Measurements from ENCODE around the gene TMEM258.

TMEM258 gene

GRCh38 chr11:61763930-61764605, 28.3 kb downstream of the TMEM258 start:
- H3K4me1 ChIP-seq (ENCODE audit: control insufficient read depth, insufficient read depth, low read length), result no peaks in the 10 kb centered on the region
- no peak overlapping the region for H3K4me3 ChIP-seq (ENCODE audit: low read length in 2 of 2)
- H3K36me3 ChIP-seq (ENCODE audit: control insufficient read depth in 2 of 2, insufficient read depth in 2 of 2, low read length in 2 of 2), result no peaks in the 10 kb centered on the region
- H3K9me3 ChIP-seq (ENCODE audit: control insufficient read depth in 2 of 2, low read length in 2 of 2), result no peaks in the 10 kb centered on the region
- H3K9ac ChIP-seq (ENCODE audit: low read length in 2 of 2), result no peak overlapping the region
- H3K27ac ChIP-seq (ENCODE audit: low read length), result no peak overlapping the region
- H3K27me3 ChIP-seq (ENCODE audit: control insufficient read depth in 1 of 2, insufficient read depth in 2 of 2, low read length in 2 of 2), result peaks cover 4 to 9% of the 10 kb centered on the region in 2 donors

- no peak overlapping the region for H3K27ac ChIP-seq (ENCODE audit: low read length)
- H3K9me3 ChIP-seq (ENCODE audit: control insufficient read depth in 2 of 2, low read length in 2 of 2), result no peaks in the 10 kb centered on the region
- H3K4me1 ChIP-seq (ENCODE audit: control insufficient read depth, insufficient read depth, low read length), result no peaks in the 10 kb centered on the region
- no peaks in the 10 kb centered on the region for H3K36me3 ChIP-seq (ENCODE audit: control insufficient read depth in 2 of 2, insufficient read depth in 2 of 2, low read length in 2 of 2)
- no peak overlapping the region for H3K9ac ChIP-seq (ENCODE audit: low read length in 2 of 2)
- no peak overlapping the region for H3K4me3 ChIP-seq (ENCODE audit: low read length in 2 of 2)
- peaks cover 4 to 9% of the 10 kb centered on the region in 2 donors for H3K27me3 ChIP-seq (ENCODE audit: control insufficient read depth in 1 of 2, insufficient read depth in 2 of 2, low read length in 2 of 2)
Observed at GRCh38 chr11:61762798-61763197, 29.6 kb downstream of the TMEM258 start.

GRCh38 chr11:61762223-61762615, 30.2 kb downstream of the TMEM258 start:
- Histone ChIP-seq H3K36me3 (ENCODE audit: control insufficient read depth in 2 of 2, insufficient read depth in 2 of 2, low read length in 2 of 2) (no peaks in the 10 kb centered on the region), H3K9me3 (ENCODE audit: control insufficient read depth in 2 of 2, low read length in 2 of 2) (no peaks in the 10 kb centered on the region), H3K4me1 (ENCODE audit: control insufficient read depth, insufficient read depth, low read length) (no peaks in the 10 kb centered on the region), H3K4me3 (ENCODE audit: low read length in 2 of 2) (no peak overlapping the region), H3K27ac (ENCODE audit: low read length) (no peak overlapping the region), H3K9ac (ENCODE audit: low read length in 2 of 2) (no peak overlapping the region), H3K27me3 (ENCODE audit: control insufficient read depth in 1 of 2, insufficient read depth in 2 of 2, low read length in 2 of 2) (peaks cover 4 to 9% of the 10 kb centered on the region in 2 donors)

GRCh38 chr11:61761440-61762222, 30.8 kb downstream of the TMEM258 start:
- Histone ChIP-seq H3K36me3 (ENCODE audit: control insufficient read depth in 2 of 2, insufficient read depth in 2 of 2, low read length in 2 of 2) (no peaks in the 10 kb centered on the region), H3K27ac (ENCODE audit: low read length) (no peak overlapping the region), H3K9me3 (ENCODE audit: control insufficient read depth in 2 of 2, low read length in 2 of 2) (no peaks in the 10 kb centered on the region), H3K4me3 (ENCODE audit: low read length in 2 of 2) (no peak overlapping the region), H3K4me1 (ENCODE audit: control insufficient read depth, insufficient read depth, low read length) (no peaks in the 10 kb centered on the region), H3K27me3 (ENCODE audit: control insufficient read depth in 1 of 2, insufficient read depth in 2 of 2, low read length in 2 of 2) (peaks cover 4 to 9% of the 10 kb centered on the region in 2 donors), H3K9ac (ENCODE audit: low read length in 2 of 2) (no peak overlapping the region)

- Histone ChIP-seq H3K9me3 (ENCODE audit: control insufficient read depth in 2 of 2, low read length in 2 of 2) (no peaks in the 10 kb centered on the region), H3K36me3 (ENCODE audit: control insufficient read depth in 2 of 2, insufficient read depth in 2 of 2, low read length in 2 of 2) (no peaks in the 10 kb centered on the region), H3K4me3 (ENCODE audit: low read length in 2 of 2) (no peak overlapping the region), H3K9ac (ENCODE audit: low read length in 2 of 2) (no peak overlapping the region), H3K4me1 (ENCODE audit: control insufficient read depth, insufficient read depth, low read length) (no peaks in the 10 kb centered on the region), H3K27ac (ENCODE audit: low read length) (no peak overlapping the region), H3K27me3 (ENCODE audit: control insufficient read depth in 1 of 2, insufficient read depth in 2 of 2, low read length in 2 of 2) (peaks cover 4 to 9% of the 10 kb centered on the region in 2 donors)
Observed at GRCh38 chr11:61760946-61761345, 31.5 kb downstream of the TMEM258 start.

- Histone ChIP-seq H3K4me1 (ENCODE audit: control insufficient read depth, insufficient read depth, low read length) (peaks cover 5% of the 10 kb centered on the region), H3K9ac (ENCODE audit: low read length in 2 of 2) (no peak overlapping the region), H3K4me3 (ENCODE audit: low read length in 2 of 2) (no peak overlapping the region), H3K27ac (ENCODE audit: low read length) (no peak overlapping the region), H3K9me3 (ENCODE audit: control insufficient read depth in 2 of 2, low read length in 2 of 2) (no peaks in the 10 kb centered on the region), H3K36me3 (ENCODE audit: control insufficient read depth in 2 of 2, insufficient read depth in 2 of 2, low read length in 2 of 2) (no peaks in the 10 kb centered on the region), H3K27me3 (ENCODE audit: control insufficient read depth in 1 of 2, insufficient read depth in 2 of 2, low read length in 2 of 2) (peaks cover 12 to 16% of the 10 kb centered on the region in 2 donors)
Observed at GRCh38 chr11:61757213-61757862, 35.1 kb downstream of the TMEM258 start.

GRCh38 chr11:61756452-61757212, 35.8 kb downstream of the TMEM258 start:
- no peaks in the 10 kb centered on the region for H3K36me3 ChIP-seq (ENCODE audit: control insufficient read depth in 2 of 2, insufficient read depth in 2 of 2, low read length in 2 of 2)
- peaks cover 15 to 19% of the 10 kb centered on the region in 2 donors for H3K27me3 ChIP-seq (ENCODE audit: control insufficient read depth in 1 of 2, insufficient read depth in 2 of 2, low read length in 2 of 2)
- H3K4me3 ChIP-seq (ENCODE audit: low read length in 2 of 2), result no peak overlapping the region
- peaks cover 5% of the 10 kb centered on the region for H3K4me1 ChIP-seq (ENCODE audit: control insufficient read depth, insufficient read depth, low read length)
- H3K27ac ChIP-seq (ENCODE audit: low read length), result no peak overlapping the region
- no peaks in the 10 kb centered on the region for H3K9me3 ChIP-seq (ENCODE audit: control insufficient read depth in 2 of 2, low read length in 2 of 2)
- H3K9ac ChIP-seq (ENCODE audit: low read length in 2 of 2), result no peak overlapping the region

- no peaks in the 10 kb centered on the region for H3K9me3 ChIP-seq (ENCODE audit: control insufficient read depth in 2 of 2, low read length in 2 of 2)
- H3K9ac ChIP-seq (ENCODE audit: low read length in 2 of 2), result no peak overlapping the region
- H3K27me3 ChIP-seq (ENCODE audit: control insufficient read depth in 1 of 2, insufficient read depth in 2 of 2, low read length in 2 of 2), result peaks cover 16 to 19% of the 10 kb centered on the region in 2 donors
- no peak overlapping the region for H3K27ac ChIP-seq (ENCODE audit: low read length)
- no peak overlapping the region for H3K4me3 ChIP-seq (ENCODE audit: low read length in 2 of 2)
- no peaks in the 10 kb centered on the region for H3K36me3 ChIP-seq (ENCODE audit: control insufficient read depth in 2 of 2, insufficient read depth in 2 of 2, low read length in 2 of 2)
- H3K4me1 ChIP-seq (ENCODE audit: control insufficient read depth, insufficient read depth, low read length), result peaks cover 5% of the 10 kb centered on the region
Observed at GRCh38 chr11:61756147-61756451, 36.3 kb downstream of the TMEM258 start.

GRCh38 chr11:61754534-61755482, 37.6 kb downstream of the TMEM258 start:
- Histone ChIP-seq H3K4me3 (ENCODE audit: low read length in 2 of 2) (no peak overlapping the region), H3K9ac (ENCODE audit: low read length in 2 of 2) (no peak overlapping the region), H3K27ac (ENCODE audit: low read length) (no peak overlapping the region), H3K27me3 (ENCODE audit: control insufficient read depth in 1 of 2, insufficient read depth in 2 of 2, low read length in 2 of 2) (peaks cover 20 to 23% of the 10 kb centered on the region in 2 donors), H3K4me1 (ENCODE audit: control insufficient read depth, insufficient read depth, low read length) (peaks cover 5% of the 10 kb centered on the region), H3K36me3 (ENCODE audit: control insufficient read depth in 2 of 2, insufficient read depth in 2 of 2, low read length in 2 of 2) (no peaks in the 10 kb centered on the region), H3K9me3 (ENCODE audit: control insufficient read depth in 2 of 2, low read length in 2 of 2) (no peaks in the 10 kb centered on the region)

- peaks cover 5% of the 10 kb centered on the region for H3K4me1 ChIP-seq (ENCODE audit: control insufficient read depth, insufficient read depth, low read length)
- H3K9me3 ChIP-seq (ENCODE audit: control insufficient read depth in 2 of 2, low read length in 2 of 2), result no peaks in the 10 kb centered on the region
- no peak overlapping the region for H3K9ac ChIP-seq (ENCODE audit: low read length in 2 of 2)
- no peak overlapping the region for H3K4me3 ChIP-seq (ENCODE audit: low read length in 2 of 2)
- no peaks in the 10 kb centered on the region for H3K36me3 ChIP-seq (ENCODE audit: control insufficient read depth in 2 of 2, insufficient read depth in 2 of 2, low read length in 2 of 2)
- H3K27ac ChIP-seq (ENCODE audit: low read length), result no peak overlapping the region
- peaks cover 20 to 26% of the 10 kb centered on the region in 2 donors for H3K27me3 ChIP-seq (ENCODE audit: control insufficient read depth in 1 of 2, insufficient read depth in 2 of 2, low read length in 2 of 2)
Observed at GRCh38 chr11:61753672-61754071, 38.7 kb downstream of the TMEM258 start.
